ENCODE measurements around the gene PLCL2.
"Not testable (repeated sequence)": the region's sequence is repeated elsewhere in the genome, so short reads cannot be mapped to it uniquely, and the experiment has no call there.

Gene PLCL2

GRCh38 chr3:17121336-17121735 is 236.6 kb downstream of the PLCL2 start:
- ChIA-PET POLR2A (no interaction called here), CTCF (no interaction called here)
- no peak overlapping the region for H3K4me3 ChIP-seq (ENCODE audit: low read depth, low read length)
- no peak for DNase-seq (ENCODE audit: low read depth, low spot score)
- TF ChIP-seq CTCF (IDR thresholded peaks at IDR 0.05; ENCODE audit: insufficient read depth, low read length, missing control alignments) = no peak

- TF ChIP-seq CTCF (IDR thresholded peaks at IDR 0.05; ENCODE audit: insufficient read depth, low read length, missing control alignments) = no peak
- POLR2A ChIA-PET = no interaction called here
- H3K4me3 ChIP-seq (ENCODE audit: low read depth, low read length) = no peak overlapping the region
- CTCF ChIA-PET = interaction anchor here (1.0 kb wide), 1 partner anchor 16 kb away, joined by 3 read pairs; no protein-coding TSS in a partner anchor
- no peak for DNase-seq (ENCODE audit: low read depth, low spot score)
Measured at GRCh38 chr3:17122758-17123157, 238.0 kb downstream of the PLCL2 start.

GRCh38 chr3:17125738-17126442 is 241.1 kb downstream of the PLCL2 start:
- H3K4me3 ChIP-seq (ENCODE audit: low read depth, low read length) = no peak overlapping the region
- no peak for TF ChIP-seq CTCF (IDR thresholded peaks at IDR 0.05; ENCODE audit: insufficient read depth, low read length, missing control alignments)
- no peak for DNase-seq (ENCODE audit: low read depth, low spot score)
- CTCF ChIA-PET = no interaction called here
- POLR2A ChIA-PET = no interaction called here

- POLR2A ChIA-PET; H3K4me3 ChIP-seq (ENCODE audit: low read depth, low read length); CTCF ChIA-PET; DNase-seq (ENCODE audit: low read depth, low spot score): not testable (repeated sequence)
Measured at GRCh38 chr3:17128671-17129070, 243.9 kb downstream of the PLCL2 start.

- POLR2A ChIA-PET = no interaction called here
- DNase-seq (ENCODE audit: low read depth, low spot score) = no peak
- no peak for TF ChIP-seq CTCF (IDR thresholded peaks at IDR 0.05; ENCODE audit: insufficient read depth, low read length, missing control alignments)
- H3K4me3 ChIP-seq (ENCODE audit: low read depth, low read length) = no peak overlapping the region
- CTCF ChIA-PET = no interaction called here
Measured at GRCh38 chr3:17129556-17129955, 244.8 kb downstream of the PLCL2 start.

GRCh38 chr3:17130956-17131355 is 246.2 kb downstream of the PLCL2 start:
- ChIA-PET CTCF (interaction anchor here (0.6 kb wide), 1 partner anchor 37 kb away, joined by 4 read pairs; no protein-coding TSS in a partner anchor), POLR2A (no interaction called here)
- TF ChIP-seq CTCF (IDR thresholded peaks at IDR 0.05; ENCODE audit: insufficient read depth, low read length, missing control alignments) = no peak
- no peak for DNase-seq (ENCODE audit: low read depth, low spot score)
- no peak overlapping the region for H3K4me3 ChIP-seq (ENCODE audit: low read depth, low read length)
